HG02763 (cell line): ENCODE measurements around the gene FLII.
"Not testable (repeated sequence)": the region's sequence is repeated elsewhere in the genome, so short reads cannot be mapped to it uniquely, and the experiment has no call there.

Source experiments
- ATAC-seq: cut with Tn5 transposase; IDR thresholded peaks from one replicate; pipeline ENCODE4 v1.9.1; 2021; ENCODE audit warnings: mild to moderate bottlenecking, moderate library complexity; ENCODE audit not compliant: unreplicated experiment

The FLII gene

DNA sequence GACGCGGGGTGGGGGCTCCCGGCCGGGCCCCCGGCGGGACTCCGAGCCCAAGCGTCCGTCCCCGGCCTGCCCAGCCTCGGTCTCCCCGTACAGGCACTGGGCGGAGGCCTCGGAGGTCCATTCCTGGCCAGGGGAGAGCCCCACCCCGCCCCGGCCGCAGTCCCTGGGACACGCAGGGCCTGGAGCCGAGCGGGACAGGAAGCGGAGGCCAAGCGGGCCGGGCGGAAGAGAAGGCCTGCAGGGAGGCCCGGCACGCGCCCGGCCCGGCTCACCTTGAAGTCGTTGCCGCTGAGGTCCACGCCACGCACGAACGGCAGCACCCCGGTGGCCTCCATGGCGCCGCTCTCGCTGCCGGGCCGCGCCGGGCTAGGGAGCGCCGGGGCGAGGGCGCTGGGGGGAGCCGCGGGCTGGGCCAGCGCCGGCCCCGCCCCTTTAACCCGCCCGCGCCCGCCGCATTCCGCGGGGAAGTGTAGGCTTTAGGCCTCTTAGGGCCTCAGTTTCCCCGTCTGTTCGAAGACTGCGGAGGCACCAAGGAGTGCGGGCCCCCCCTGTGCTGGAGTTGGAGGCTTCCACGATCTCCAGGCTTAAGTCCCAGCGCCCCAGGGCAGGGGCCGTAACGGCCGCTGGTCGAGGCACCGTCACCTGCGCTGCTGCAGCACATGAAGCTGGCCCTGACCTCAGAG, at the start of gene FLII:
Gene FLII, minus strand, starts transcription at position 383 of the 683 bp plus-strand sequence. Its CDS starts 48 bp downstream, at position 335.
- peak; percentile 34 for ATAC-seq

DNA sequence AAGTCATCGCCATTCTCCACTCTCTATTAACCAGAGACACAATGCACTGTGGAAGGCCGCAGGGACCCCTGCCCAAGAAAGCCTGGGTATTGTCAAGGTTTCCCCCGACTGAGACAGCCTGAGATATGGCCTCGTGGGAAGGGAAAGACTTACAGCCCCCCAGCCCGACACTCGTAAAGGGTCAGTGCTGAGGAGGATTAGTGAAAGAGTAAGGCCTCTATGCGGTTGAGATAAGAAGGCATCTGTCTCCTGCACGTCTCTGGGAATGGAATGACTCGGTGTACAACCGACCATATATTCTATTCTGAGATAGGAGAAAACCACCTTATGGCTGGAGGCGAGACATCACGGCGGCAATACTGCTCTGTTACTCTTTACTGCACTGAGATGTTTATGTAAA, 44.7 kb upstream of the FLII start:
- ATAC-seq, result not testable (repeated sequence)

GRCh38 chr17:18300725-18301480, 42.4 kb upstream of the FLII start:
- ATAC-seq, result no peak

GRCh38 chr17:18298061-18298460, 39.5 kb upstream of the FLII start:
- ATAC-seq, result not testable (repeated sequence)

DNA sequence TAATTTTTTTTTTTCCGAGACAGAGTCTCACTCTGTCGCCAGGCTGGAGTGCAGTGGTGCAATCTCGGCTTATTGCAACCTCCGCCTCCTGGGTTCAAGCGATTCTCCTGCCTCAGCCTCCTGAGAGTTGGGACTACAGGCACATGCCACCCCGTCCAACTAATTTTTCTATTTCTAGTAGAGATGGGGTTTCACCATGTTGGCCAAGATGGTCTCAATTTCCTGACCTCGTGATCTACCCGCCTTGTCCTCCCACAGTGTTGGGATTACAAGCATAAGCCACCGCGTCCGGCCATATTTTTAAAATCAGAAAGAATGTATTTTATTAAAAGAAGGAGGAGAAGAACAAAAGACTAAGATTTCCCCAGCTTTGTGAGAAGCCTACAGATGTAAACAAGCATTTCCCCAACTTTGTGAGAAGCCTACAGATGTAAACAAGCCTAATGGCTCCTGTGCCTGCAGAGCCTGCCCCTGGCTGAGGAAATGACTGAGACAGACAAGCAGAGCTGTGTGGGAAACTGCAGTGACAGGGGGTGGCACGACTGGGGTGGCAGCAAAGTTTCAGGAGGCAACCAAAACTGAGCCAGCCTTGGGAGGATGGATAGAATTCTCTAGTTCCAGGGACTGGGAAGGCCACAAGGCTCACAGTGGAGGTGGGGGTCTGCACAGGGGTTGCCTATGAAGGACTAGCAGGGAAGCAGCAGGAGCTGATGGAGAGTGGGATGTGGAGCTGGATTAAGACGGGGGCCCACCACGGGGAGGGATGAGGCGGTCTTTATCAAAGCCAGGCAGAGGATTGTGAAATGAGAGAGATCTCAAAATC, 33.4 kb upstream of the FLII start:
- no peak for ATAC-seq

GRCh38 chr17:18285296-18285695, 26.8 kb upstream of the FLII start:
- no peak for ATAC-seq

DNA sequence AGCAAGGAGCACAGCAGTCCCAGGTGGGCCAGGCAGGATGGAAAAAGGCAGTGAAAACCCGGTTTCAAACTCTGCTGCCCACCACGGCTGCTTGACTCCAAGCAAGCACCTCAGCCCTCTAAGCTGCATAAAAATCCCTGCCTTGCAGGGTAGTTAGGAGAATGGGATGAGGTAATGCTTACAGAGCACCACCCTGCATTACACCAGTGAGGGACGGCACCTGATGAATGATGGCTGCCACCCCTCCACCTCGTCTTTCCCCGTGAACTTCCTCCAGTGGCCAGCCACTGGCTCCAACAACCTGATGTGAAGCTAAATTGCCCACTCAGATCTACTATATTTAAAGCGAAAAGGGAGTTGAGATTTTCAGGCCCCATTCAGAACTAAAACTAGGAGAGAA, 23.2 kb upstream of the FLII start:
- no peak for ATAC-seq

GRCh38 chr17:18280766-18281371, 22.3 kb upstream of the FLII start:
- ATAC-seq, result no peak

- ATAC-seq, result no peak
These were observed 21.7 kb upstream of the FLII start for GRCh38 chr17:18280249-18280648.

- ATAC-seq, result no peak
These were observed 20.3 kb upstream of the FLII start for GRCh38 chr17:18278867-18279266.

DNA sequence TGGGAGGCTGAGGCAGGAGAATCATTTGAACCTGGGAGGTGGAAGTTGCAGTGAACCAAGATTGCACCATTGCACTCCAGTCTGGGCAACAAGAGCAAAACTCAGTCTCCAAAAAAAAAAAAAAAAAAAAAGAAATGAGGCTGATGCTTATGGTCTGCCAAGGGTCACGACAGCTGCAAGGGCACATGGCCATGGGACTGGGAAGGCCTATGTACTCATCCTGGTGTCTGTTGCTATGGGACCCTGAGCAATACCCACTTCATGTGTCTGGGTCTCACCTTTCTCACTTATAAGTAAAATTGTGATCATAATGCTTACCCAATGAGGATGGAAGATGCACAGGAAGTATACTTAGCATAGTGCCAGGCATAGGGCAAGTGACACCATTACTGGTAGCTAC, 18.5 kb upstream of the FLII start:
- no peak for ATAC-seq

GRCh38 chr17:18270046-18270931, 11.8 kb upstream of the FLII start:
- ATAC-seq, result no peak

DNA sequence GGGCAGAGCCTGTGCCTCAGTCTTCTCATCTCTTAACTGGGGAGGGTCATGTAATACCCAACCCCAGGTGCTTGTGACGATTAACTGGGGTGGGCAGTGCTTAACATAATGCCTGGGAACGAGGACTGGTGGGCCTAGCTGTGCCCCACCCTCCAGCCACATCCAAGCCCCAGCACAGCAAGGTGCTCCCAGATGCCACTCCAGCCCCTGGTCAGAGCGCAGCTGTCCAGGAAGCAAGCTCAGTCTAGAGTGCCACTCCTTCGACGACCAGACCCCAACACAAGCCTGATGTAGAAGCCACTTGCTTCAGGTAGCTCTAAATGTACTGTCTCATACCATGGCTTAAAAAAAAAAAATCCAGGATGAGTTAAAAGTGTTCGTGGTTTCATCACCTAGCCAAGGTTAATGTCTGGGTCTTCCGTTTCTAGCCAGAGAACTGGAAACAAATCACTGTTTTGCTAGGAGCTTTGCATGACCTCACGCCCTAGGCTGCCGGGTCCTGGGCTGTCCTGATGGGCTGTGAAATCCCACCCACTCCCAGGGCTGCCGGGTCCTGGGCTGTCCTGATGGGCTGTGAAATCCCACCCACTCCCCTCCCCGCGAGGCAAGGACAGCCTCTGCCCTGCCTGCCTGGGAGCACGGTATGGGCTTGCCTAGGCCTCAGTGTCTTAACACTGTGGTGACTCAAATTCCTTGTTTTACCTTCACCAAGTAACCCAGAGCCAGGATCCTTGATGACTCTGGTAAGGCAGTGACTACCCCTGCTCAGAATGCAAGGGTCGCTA, 9.6 kb upstream of the FLII start:
- no peak for ATAC-seq

DNA sequence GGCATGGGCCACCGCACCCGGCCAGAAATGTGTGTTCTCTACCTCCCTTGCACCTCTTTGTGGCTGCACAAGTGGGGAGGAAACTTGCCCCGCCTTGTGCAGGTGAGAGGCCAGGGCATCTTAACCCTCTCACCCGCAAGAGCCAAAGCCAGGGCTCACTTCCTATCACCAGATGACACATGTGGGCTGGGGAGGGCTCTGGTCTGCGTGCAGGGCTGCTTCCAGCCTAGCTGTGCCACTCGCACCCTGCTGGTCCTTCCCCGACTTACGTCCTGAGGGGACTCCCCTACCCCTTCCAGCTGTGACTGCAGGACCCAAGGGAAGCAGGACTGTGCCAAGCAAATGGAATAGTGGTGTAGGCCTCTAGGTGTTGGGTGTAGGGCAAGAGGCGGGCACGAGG, 8.8 kb upstream of the FLII start:
- ATAC-seq, result no peak

DNA sequence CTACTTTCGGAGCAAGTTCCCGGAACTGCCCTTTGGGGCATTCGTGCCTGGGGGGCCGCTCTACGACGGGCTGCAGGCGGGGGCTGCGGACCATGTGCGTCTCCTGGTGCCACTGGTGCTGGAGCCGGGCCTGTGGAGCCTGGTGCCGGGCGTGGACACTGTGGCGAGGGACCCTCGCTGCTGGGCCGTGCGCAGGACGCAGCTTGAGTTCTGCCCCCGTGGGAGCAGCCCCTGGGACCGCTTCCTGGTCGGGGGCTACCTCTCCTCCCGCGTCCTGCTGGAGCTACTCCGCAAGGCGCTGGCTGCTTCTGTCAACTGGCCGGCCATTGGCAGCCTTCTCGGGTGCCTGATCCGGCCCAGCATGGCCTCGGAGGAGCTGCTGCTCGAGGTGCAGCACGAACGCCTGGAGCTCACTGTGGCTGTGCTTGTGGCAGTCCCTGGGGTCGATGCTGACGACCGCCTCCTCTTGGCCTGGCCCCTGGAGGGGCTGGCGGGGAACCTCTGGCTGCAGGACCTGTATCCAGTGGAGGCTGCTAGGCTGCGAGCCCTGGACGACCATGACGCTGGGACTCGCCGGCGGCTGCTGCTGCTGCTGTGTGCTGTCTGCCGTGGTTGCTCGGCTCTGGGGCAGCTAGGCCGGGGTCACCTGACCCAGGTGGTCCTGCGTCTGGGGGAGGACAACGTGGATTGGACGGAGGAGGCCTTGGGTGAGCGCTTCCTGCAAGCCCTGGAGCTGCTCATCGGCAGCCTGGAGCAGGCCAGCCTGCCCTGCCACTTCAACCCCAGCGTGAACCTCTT, 5.5 kb upstream of the FLII start:
- ATAC-seq, result no peak

- ATAC-seq, result no peak
These were observed 4.1 kb upstream of the FLII start for GRCh38 chr17:18262641-18263040.

GRCh38 chr17:18262111-18262510, 3.6 kb upstream of the FLII start:
- ATAC-seq, result no peak

DNA sequence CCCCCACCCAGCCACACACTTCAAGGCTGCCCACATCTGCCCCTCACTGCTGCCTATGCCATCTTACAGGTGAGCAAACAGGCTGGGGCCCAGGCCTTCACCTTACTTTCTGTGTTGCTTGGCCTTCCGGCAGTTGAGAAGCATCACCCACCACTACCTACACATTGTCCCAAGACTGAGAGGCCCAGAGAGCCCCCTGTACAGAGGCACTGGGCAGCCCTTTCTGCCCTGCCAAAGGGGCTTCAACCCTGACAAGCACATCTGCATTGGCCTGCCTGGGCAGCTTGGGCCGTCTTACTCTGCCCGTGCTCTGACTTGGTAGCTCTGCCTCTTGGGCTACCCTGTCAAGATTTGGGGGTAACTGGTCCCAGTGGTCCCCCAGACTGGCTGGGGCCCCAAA, 3.1 kb upstream of the FLII start:
- ATAC-seq, result no peak

- no peak for ATAC-seq
These were observed 2.6 kb upstream of the FLII start for GRCh38 chr17:18261146-18261515.
